Panc1 (cell line): ENCODE results near the gene NTM.

Source experiments
- CTCF ChIP-seq: fragments of 450-650 bp; IDR thresholded peaks from 2 replicates; pipeline ENCODE4 v1.5.1; 2017; ENCODE audit warnings: mild to moderate bottlenecking
- POLR2AphosphoS5 ChIP-seq: IDR thresholded peaks from 2 replicates; pipeline ENCODE4 v1.6.1; 2012; ENCODE audit warnings: mild to moderate bottlenecking, low read depth, low read length, moderate library complexity
- TCF7L2 ChIP-seq: IDR thresholded peaks from 2 replicates; pipeline ENCODE4 v1.6.1; 2011; ENCODE audit warnings: mild to moderate bottlenecking, low read depth, low read length, inconsistent platforms

GRCh38 chr11:132263875-132264274, 893.5 kb downstream of the NTM start:
- TF ChIP-seq CTCF (no peak), TCF7L2 (no peak), POLR2AphosphoS5 (no peak)
